Epidermal melanocyte (primary cell): Measurements from ENCODE around the gene TMEM245.

Source experiments
- DNase-seq: peaks from one replicate; pipeline ENCODE4 v3.0.0; 2011; ENCODE audit warnings: low spot score; ENCODE audit not compliant: insufficient read length

Gene TMEM245

DNA sequence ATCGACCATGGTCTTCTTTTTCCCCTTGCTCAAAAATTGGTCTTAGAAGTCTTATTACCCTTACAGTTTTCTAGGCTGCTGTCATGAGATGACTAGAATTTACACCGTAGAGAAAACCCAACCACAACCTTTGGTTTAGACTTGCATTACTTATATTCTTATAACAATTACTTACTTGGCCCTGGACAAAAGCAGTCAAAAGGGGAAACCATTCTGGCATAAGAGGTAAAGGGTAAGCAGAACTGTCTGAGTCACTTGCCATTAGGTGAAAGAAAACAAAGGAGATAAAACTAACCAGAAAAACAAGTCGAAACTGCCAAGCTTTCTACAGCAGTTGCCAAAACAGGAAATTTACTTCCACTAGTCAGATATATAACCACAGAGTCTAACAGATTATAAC is 17.9 kb downstream of the TMEM245 start:
- DNase-seq, result no peak

DNA sequence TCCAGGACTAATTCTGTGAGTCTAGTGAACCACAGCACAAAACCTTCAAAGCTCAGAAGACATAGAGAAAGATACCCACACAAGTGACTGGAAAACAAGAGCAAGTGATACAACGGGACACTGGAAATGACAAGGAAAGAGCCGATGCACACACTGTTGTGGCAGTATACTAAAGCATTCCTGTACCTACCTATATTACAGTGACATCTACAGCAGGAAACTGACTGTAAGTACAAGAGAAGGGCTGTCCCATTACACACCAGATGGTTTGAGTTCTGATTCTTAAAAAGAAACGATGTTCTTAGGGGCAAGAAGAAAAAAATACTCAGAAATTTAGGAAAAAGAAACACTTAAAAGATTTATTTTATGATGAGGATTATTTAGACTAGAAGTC is 18.5 kb downstream of the TMEM245 start:
- DNase-seq, result no peak

DNA sequence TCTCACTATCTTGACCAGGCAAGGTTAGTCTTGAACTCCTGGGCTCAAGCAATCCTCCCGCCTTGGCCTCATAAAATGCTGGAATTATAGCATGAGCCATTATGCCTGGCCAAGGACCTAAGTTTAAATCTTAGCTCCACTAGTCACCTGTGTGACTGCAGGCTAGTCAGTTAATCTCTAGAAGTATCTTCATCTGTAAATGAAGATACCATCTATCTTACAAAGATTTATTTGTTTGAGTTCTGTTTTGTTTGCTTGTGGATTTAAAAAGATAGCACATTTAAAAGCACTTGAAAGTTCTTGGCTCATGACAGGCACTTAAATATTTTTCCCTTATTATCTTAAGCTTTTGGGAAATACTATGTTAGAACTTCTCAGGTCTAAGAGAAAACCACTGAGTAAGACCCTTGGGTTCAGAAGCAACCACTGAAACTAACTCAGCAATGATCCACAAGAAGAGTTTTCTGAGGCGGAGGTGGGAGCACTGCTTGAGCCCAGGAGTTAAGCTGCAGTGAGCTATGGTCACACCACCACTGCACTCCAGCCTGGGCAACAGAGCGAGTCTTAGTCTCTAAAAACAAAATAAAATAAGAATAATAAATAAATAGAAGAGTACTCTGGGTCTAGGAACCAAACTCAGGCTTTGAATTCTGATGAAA is 19.1 kb downstream of the TMEM245 start:
- no peak for DNase-seq

DNA sequence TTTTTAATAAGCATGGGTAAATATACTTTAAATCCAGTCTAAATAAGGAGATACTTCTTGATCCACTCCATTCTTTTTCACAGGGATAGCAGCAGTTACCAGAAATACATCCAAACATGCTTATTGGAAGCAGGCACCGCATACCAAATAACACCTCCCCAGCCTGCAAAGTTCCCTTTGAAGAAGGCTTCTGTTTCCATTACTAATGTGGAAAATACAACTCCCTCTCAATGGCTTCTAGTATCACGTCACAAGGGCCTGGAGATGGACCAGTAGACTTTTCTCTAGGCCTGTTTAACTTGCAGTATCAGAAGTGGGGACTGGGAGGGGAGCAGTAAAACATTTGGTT is 20.8 kb downstream of the TMEM245 start:
- DNase-seq, result no peak

DNA sequence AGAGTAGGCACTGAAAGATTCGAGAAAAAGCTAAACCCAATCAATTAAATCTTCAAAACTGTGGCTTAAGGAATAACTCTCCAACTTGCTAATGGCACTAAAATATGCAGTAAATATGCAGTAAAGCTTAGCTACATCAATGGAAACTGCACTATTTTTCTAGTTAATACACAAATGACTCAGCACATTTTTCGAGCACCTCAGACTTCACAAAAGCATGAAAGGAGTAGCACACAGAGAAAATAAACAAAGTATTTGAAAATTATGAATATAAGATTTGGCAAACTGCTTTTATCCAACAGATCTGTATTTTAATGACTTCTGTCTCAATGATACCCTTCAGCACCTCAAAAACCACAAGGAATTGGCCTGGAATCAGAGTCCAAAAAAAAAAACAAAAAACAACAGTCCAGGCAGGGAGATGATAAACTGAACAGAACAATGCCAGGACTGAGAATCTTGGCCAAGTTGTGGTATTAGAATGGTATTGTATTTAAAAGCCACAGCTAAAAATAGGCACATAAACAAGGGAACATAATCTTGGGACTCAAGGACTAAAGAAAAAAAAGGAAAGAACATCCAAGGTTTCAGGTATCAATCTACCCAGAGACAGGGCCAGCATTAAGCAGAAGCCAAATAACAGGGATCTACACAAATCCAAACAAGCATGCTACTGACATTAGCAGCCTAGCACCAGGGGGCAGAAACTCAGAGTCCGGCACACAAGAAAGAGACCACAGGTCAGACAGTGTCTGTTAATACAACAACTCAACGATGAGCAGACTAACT is 21.4 kb downstream of the TMEM245 start:
- no peak for DNase-seq

DNA sequence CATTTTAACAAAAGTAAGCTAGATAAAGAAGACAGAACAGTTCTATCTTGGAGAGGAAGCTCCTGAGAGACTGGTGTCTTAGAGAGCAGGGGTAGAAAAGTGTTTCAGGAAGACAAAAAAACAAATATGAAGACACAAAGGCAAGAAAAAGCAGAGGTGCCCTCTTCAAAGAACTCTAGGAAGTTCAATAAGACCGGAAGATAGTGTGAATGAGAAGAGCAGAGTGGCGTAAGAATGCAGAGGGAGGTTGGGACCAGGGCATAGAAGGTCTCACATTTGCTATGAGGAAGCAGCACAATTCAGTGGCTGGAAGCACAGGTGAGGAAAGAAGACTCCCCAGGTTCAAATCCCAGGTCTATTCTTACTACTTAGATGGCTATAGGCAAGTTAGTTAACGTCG is 22.6 kb downstream of the TMEM245 start:
- DNase-seq, result no peak

DNA sequence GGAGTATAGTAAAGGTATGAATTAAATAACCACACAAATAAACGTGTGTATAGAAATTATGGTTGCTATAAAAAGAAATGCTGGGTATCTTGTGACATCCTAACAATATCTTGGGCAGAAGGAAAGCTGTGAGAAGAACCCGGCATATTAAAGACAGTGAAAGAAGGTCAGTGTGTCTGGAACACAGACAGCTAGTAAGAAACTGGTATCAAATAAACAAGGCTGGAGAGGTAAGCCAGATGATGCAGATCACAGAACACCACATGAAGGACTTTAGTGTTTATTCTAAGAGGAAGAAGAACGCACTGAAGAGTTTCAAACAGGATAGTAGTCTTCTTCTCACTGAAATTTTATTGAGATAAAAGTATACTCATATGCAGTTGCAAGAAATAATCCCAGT is 24.4 kb downstream of the TMEM245 start:
- no peak for DNase-seq

DNA sequence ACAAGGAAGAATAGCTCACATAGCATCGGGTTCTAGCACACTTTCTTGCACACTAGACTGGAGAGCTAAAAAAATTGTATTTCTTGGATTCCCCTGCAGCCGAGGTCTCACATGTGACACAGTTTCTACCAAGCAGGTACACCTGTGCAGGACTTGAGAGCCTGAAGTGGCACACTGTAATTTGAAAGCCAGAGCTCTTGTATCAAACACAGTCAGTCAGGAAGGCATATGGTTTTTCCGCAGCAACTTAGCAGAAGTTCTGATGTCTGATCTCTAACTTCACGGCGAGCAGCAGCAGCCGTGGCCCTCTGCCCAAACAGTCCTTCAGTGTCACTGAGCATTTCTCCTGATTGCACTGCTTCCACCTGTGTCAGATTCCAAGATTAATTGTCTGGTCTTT is 25.5 kb downstream of the TMEM245 start:
- DNase-seq, result no peak

DNA sequence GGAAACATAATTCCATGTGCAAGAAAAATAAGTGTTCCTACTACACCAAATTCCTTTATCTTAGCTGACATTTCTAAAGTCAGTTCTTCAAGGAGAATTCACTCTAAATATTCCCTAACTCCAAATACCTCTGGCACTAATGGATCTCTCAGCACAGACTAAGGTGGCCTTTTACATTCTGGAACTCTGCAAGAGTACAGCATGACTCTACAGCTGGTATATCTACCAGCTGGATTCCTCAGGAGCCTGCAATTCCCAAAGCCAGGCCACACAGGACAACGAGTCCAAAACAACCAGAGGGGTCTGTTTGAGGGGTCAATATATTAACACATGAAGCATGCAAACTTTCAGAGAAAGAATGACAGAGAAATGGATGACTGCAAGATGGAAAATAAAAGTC is 27.2 kb downstream of the TMEM245 start:
- no peak for DNase-seq

DNA sequence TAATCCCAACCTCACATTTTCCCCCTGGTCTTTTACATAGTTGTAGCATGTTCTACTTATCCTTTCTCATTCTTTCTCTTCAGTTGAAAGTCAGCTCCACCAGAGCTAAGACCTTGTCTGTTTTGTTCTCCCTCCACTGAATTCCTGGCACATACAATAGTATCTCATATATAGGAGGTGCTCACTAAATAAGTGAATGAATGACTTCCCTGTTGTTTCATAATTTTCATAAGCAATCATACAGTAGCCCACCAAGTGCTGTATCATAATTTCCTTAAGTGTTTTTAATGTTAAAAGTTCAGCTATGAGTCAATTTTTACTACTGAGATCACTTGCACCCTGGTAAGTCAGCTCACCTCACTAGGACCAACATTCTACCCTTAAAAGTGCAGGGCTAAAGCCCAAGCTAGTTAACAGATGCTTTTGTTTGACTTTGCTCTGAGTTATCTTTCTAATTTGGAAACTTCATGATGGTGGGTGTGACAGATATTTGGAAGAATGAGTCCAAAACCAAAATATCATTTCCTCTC is 27.6 kb downstream of the TMEM245 start:
- DNase-seq, result no peak

DNA sequence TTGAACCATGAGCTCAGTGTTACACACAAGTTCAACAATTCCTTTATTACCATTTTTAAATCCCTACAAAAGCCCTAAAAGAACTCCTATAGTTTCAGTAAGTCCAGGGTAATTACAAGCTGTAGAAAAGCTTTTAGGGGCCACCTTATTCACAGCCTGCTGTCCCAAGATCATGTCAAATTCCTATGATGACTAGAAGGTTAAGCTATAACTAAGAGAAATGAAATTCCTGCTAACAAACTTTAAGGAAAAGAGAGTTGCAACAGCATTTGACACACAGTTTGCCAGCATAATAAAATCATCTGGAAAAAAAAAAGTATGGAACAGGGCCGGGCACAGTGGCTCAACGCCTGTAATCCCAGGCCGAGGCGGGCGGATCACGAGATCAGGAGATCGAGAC is 31.5 kb downstream of the TMEM245 start:
- DNase-seq, result no peak

DNA sequence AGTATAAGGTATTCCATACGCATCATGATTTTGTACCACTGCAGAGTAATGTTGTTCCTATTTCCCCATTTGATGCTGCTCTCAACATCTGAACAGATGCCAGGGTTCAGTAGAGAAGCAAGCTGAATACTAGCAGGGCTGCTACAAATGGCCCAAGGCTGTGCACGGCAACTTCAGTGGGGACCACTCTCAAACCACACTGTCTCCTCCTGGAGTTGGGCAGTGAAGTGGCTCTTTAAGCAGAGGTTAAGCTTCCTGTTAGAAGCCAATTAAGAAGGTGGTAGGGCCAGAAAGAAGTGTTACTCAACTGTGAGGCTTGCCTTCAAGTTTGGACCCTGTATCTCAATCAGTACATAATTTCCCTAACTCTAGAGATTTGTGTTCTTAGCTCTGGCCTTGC is 32.0 kb downstream of the TMEM245 start:
- DNase-seq, result no peak

DNA sequence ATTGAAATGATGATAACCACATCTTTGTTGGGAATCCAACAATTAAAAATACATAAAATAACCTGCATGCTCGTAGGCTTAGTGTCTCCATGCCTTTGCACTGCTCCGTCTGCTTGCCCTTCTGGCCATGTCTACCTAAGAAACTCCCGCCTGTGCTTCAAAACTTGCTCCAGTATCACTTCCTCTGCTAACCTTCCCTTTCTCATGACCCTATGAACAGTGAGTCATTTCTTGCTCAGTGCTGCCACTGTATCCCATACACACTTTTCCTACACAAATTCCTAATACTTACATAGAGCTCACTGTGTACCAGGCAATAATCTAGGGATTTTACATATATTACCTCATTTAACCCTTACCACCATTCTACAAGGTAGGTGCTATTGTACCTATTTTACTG is 33.5 kb downstream of the TMEM245 start:
- DNase-seq, result no peak

DNA sequence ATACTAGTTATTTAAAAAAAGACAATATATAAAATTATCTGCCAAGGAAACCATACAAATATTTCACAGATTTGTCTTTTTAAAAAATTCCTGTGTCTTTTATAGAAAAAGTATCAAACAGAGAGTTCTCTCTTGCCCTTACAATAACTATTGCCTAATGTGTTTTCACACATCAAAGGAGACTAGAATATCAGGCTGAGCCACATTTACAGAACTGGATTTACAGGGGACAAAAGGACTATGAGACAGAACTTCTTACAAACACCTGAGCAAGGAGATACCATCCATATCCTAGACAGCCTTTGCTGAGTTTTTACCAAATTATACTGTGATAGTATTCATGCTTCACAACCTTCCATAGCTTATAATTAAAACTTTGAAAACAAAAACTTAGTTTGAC is 34.2 kb downstream of the TMEM245 start:
- DNase-seq, result no peak

DNA sequence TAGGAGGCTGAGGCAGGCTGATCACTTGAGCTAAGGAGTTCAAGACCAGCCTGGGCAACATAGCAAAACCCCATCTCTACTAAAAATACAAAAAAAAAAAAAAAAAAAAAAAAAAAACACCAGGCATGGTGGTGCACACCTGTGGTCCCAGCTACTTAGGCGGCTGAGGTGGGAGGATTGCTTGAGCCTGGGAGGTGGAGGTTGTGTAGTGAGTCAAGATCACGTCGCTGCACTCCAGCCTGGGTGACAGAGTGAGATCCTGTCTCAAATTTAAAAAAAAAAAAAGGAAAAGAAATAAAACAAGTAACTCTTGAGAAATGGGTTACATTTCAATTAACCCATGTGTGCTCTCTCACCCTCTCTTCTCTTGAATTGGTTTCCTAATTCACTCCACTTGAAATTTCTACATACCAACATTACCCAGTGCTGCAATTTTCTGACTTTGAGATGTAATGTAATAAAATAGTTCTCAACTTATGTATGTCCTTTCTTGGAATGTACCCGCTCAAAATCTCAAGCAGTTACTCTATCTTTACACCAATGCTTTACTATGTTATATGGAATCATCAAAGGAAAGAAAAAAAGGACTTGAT is 35.8 kb downstream of the TMEM245 start:
- no peak for DNase-seq

DNA sequence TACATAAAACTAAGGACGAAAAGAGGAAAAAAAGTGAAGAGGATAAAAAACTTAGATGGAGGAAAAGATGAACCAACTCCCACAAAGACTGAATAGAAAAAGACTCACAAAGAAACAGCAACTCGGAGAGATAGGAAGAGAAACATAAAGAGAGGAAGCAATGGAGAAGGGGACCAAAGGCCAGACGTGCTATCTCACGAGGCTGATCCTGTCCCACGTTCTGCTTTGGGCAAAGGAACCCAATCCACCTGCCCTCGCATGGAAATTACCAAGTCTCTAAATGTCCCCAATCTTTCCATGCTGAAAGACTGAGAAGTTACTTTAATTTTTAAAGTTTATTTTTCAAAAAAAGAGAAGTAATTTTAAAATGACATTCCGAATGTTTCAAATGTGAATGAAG is 36.6 kb downstream of the TMEM245 start:
- no peak for DNase-seq

DNA sequence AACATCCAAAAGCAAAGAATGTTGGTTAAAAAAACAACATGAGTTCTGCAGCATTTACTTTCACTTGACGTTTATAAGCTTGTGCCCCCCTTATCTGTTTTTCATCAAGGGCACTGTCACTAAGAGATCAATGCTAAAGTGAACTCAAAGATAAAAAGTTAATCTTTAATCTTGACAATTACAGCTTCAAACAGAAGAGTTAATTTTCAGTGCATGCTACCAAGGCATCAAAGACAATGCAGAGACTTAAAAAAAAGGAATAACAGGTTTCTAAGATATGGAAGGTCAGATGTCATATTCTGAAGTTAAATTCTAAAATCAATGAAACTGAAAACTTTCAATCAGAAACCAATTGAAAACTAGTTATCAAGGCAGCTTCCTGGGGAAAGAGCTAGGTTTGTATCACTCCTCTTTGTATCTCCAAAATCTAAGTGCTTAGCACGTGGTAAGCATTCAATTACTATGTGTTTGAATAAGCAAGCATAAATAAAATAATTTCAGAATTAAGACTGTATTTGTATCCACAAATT is 37.6 kb downstream of the TMEM245 start:
- DNase-seq, result no peak

DNA sequence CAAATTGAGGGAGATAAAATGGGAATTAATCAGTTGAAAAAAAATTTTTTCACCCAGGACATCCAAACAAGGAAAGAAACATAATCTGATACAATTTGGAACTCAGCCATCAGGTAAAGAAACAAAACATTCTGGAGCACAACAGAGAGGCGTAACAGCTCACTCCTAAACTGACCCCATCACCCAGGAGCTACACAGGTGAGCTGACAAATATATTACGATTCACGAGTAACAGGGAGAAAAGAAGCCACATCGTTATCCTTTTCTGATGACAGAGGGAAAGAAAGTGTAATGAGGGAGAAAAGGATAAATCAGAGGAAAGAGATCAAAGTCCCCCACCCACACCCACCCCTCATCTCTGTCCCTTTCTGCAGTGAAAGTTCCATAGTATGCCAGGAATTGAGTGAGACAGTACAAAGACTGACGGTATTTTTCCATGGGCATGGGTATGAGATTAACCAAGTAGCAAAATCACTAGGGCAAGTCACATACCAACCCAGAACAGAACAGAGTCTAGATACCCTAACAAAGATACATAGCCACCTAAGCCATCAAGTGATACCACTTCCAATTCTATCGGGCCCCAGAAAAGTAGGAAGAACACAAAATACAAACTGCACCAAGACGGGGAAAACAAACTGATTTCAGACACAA is 45.4 kb downstream of the TMEM245 start:
- no peak for DNase-seq

DNA sequence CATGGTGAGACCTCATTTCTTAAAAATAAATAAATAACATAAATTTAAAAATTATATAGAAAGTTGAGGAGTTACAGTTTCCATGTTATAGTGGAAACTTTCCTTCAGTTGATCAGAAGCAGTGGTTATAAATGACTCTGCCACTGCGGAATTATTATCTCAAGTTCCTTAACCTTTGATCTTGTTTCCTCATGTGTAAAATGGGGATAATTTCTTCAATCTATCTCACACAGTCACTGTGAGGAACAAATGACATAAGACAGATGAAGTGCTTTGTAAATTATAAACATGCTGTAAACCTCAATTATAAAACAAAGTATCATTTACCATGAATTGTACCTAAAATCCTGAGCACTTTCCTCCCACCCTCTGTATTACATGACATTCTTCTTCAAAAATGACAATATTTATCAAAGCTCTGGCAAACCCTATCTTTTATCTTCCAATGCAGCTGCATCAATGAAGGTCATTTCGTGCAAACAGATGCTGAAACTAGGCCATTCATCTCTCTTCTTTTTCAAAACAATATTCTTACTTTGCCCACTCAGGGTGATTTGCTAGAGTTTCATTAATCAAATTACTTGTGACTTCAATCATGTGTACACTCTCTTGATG is 46.8 kb downstream of the TMEM245 start:
- no peak for DNase-seq

DNA sequence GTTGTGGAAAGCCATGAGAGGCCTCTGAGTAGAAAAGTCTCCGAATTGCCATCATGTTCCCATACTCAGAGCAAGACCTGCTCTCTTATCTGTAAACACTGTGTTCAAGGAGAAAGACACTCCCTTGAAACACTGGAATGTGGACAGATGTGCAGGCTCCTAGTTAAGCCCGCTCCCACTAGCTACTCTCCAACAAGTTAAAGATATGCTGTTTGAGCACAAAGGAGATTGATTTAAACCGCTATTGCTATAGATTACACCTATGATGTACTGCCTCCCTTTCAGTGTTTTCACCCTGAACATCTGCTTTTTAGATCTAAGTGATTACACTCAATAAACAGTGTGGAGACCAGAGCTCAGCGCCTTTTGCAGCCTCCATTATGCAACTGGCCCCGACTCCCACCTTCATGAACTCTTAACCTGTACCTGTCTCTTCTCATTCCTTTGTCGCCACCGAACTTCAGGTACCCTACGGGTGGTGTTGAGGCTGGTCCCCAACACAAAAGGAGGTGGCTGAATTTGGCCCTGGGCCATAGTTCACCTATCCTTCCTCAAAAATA is 47.5 kb downstream of the TMEM245 start:
- no peak for DNase-seq

DNA sequence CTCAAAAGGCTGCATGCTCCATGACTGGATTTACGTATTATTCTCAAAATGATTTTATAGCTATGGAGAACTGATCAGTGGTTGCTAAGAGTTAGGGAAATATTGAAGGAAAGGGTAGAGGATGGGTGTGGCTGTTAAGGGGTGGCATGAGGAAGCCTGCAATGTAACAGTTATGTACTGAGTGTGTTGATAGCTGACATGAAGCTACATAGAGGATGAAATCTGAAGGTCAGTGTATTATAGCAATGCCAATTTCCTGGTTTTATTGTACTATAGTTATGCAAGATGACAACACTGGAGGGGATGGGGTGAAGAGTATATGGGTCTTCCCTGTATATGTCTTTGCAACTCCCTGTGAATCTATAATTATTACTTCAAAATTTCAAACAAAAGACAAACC is 51.0 kb downstream of the TMEM245 start:
- DNase-seq, result no peak
